Measurements from ENCODE around the gene MRPL9.
"Not testable (repeated sequence)": the region's sequence is repeated elsewhere in the genome, so short reads cannot be mapped to it uniquely, and the experiment has no call there.

The MRPL9 gene

DNA sequence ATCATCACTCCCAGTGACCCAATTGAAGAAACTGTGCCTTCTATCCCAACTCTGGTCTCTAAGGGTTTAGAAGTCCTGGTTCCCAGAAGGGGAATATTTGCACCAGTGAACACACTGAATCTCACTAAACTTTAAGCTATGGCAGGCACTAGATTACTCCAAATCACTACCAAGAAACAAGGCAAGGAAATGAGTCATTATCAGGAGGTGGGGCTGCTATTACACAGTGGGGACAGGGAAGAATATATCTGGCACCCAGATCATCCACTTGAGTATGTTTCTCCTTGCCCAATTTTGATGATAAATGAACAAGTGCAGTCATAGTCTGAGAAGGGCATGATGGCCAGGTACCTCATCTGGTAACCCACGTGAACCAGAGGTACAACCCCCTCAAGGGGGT is 7.0 kb downstream of the MRPL9 start:
- Histone ChIP-seq H3K4me3 (ENCODE audit: low read length) (no peak overlapping the region), H3K36me3 (ENCODE audit: control insufficient read depth, insufficient read depth, low read length) (no peaks in the 10 kb centered on the region), H3K27me3 (ENCODE audit: control insufficient read depth, insufficient read depth, low read length) (no peaks in the 10 kb centered on the region), H3K4me1 (ENCODE audit: control insufficient read depth, insufficient read depth, low read length) (no peaks in the 10 kb centered on the region), H3K9ac (ENCODE audit: low read length) (no peak overlapping the region), H3K9me3 (ENCODE audit: control insufficient read depth, low read length) (no peaks in the 10 kb centered on the region)

DNA sequence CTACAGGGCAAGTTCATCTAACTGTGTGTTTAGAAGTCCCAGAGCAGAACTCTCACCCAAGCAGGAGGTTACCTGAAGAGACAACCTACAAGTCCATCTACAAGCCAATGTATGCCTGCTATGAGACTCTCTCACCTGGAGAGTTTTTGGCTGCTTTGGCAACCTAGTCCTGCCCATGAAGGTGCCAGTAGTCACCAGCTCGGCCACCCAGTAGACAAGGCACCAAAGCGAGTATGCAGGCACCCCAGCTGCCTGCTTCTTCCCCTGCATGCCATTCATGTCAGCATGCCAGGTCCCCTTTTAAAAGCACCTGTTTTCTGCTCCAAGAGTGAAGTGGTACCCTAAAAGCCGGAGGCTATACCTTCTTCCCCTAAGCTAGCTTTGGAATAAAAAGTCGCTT is 21.8 kb downstream of the MRPL9 start:
- no peaks in the 10 kb centered on the region for H3K4me1 ChIP-seq (ENCODE audit: control insufficient read depth, insufficient read depth, low read length)
- H3K27me3 ChIP-seq (ENCODE audit: control insufficient read depth, insufficient read depth, low read length) = no peaks in the 10 kb centered on the region
- H3K9ac ChIP-seq (ENCODE audit: low read length) = no peak overlapping the region
- H3K9me3 ChIP-seq (ENCODE audit: control insufficient read depth, low read length) = no peaks in the 10 kb centered on the region
- H3K36me3 ChIP-seq (ENCODE audit: control insufficient read depth, insufficient read depth, low read length) = no peaks in the 10 kb centered on the region
- H3K4me3 ChIP-seq (ENCODE audit: low read length) = no peak overlapping the region

DNA sequence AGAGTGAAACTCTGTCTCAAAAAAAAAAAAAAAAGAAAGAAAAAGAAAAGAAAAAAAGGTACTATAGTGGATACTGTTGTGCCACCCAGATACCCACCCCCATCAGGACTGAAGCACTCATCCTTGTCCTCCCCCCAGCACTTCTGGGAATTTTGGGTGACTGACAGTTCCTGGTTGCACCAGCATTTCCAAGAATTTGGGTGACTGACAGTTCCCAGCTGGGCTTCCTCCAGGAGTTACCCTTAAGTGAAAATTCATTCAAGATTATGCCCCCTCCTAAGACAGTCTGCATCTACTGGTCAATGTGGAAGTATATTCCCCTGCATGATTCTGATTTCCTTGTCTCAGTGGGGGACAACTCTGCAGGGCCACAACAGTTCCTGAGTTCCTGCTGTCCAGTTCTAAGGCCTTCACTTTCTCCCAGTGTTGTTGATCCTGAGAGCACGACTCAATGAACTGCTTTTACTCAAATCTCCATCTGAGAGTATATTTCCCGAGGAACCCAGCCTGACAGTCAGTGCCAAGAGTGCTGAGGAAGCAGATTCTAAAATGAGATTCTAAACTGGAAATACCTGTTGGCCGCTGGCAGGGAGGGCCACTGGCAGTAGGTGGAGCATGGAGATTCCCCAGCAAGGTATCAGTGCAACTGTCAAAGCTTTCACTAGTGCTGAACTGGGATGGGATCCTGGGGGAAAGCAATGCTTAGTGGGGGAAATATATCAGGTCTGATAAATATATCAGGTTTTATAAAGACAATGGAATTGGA is 23.5 kb downstream of the MRPL9 start:
- no peak overlapping the region for H3K4me3 ChIP-seq (ENCODE audit: low read length)
- no peaks in the 10 kb centered on the region for H3K4me1 ChIP-seq (ENCODE audit: control insufficient read depth, insufficient read depth, low read length)

DNA sequence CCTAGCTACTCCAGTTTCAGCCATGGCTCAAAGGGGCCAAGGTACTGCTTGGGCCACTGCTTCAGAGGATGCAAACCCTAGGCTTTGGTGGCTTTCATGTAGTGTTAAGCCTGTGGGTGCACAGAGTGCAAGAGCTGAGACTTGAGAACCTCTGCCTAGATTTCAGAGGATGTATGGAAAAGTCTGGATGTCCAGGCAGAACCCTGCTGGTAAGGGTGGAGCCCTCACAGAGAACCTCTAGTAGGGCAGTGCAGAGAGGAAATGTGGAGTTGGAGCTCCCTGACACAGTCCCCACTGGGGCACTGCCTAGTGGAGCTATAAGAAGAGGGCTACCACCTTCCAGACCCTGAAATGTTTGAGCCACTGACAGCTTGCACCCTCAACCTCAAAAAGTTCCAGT is 25.8 kb downstream of the MRPL9 start:
- H3K27me3 ChIP-seq (ENCODE audit: control insufficient read depth, insufficient read depth, low read length) = no peaks in the 10 kb centered on the region
- no peaks in the 10 kb centered on the region for H3K9me3 ChIP-seq (ENCODE audit: control insufficient read depth, low read length)
- no peak overlapping the region for H3K4me3 ChIP-seq (ENCODE audit: low read length)
- H3K9ac ChIP-seq (ENCODE audit: low read length) = no peak overlapping the region
- no peaks in the 10 kb centered on the region for H3K4me1 ChIP-seq (ENCODE audit: control insufficient read depth, insufficient read depth, low read length)
- no peaks in the 10 kb centered on the region for H3K36me3 ChIP-seq (ENCODE audit: control insufficient read depth, insufficient read depth, low read length)

More for the DNA sequence above, 23.5 kb downstream of the MRPL9 start:
- no peaks in the 10 kb centered on the region for H3K9me3 ChIP-seq (ENCODE audit: control insufficient read depth, low read length)
- no peaks in the 10 kb centered on the region for H3K36me3 ChIP-seq (ENCODE audit: control insufficient read depth, insufficient read depth, low read length)
- H3K9ac ChIP-seq (ENCODE audit: low read length) = no peak overlapping the region
- H3K27me3 ChIP-seq (ENCODE audit: control insufficient read depth, insufficient read depth, low read length) = no peaks in the 10 kb centered on the region

DNA sequence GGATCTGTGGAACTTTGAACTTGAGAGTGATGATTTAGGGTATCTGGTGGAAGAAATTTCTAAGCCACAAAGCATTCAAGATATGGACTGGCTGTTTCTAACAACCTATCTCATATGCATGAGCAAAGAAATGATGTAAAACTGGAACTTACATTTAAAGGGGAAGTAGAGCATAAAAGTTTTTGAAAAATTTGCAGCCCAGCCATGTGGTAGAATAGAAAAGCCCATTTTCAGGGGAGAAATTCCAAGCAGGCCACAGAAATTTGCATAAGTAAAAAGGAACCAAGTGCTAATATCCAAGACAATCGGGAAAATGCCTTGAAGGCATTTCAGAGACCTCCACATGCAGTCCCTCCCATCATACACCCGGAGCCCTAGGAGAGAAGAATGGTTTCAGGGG is 26.3 kb downstream of the MRPL9 start:
- Histone ChIP-seq H3K9ac (ENCODE audit: low read length) (no peak overlapping the region), H3K27me3 (ENCODE audit: control insufficient read depth, insufficient read depth, low read length) (no peaks in the 10 kb centered on the region), H3K4me1 (ENCODE audit: control insufficient read depth, insufficient read depth, low read length) (no peaks in the 10 kb centered on the region), H3K4me3 (ENCODE audit: low read length) (no peak overlapping the region), H3K36me3 (ENCODE audit: control insufficient read depth, insufficient read depth, low read length) (no peaks in the 10 kb centered on the region), H3K9me3 (ENCODE audit: control insufficient read depth, low read length) (no peaks in the 10 kb centered on the region)

DNA sequence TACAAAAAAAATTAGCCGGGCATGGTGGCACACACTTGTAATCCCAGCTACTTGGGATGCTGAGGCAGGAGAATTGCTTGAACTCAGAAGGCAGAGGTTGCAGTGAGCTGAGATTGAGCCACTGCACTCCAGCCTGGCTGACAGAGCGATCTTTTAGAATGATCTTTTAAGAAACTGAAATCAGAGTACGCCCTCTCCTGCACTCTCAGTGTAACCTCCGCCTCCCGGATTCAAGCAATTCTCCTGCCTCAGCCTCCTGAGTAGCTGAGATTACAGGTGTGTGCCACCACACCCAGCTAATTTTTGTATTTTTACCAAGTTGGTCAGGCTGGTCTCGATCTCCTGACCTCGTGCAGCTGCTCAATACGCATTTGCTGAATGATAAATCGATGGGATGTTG is 29.3 kb downstream of the MRPL9 start:
- H3K4me3 ChIP-seq (ENCODE audit: low read length); H3K9ac ChIP-seq (ENCODE audit: low read length); H3K9me3 ChIP-seq (ENCODE audit: control insufficient read depth, low read length); H3K27me3 ChIP-seq (ENCODE audit: control insufficient read depth, insufficient read depth, low read length); H3K36me3 ChIP-seq (ENCODE audit: control insufficient read depth, insufficient read depth, low read length): not testable (repeated sequence)
- H3K4me1 ChIP-seq (ENCODE audit: control insufficient read depth, insufficient read depth, low read length) = peaks cover 12% of the 10 kb centered on the region

DNA sequence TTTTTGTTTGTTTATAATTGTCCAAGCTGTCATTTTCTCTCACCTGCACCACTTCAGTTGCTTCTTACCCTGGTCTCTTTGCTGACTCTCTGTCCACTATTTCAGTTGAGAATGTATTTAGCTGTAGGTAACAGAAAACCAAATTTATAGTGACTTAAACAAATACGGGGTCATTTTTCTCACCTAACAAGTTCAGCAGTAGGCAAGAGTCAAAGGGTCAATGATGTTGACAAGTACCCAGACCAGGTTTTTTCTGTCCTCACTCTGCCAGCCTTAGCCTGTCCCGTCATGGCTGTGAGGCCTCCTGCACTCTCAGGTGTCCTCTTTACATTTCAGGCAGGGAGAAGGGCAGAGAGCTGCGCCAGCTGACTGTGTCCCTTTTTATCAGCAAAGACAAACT is 30.2 kb downstream of the MRPL9 start:
- no peak overlapping the region for H3K9ac ChIP-seq (ENCODE audit: low read length)
- no peaks in the 10 kb centered on the region for H3K9me3 ChIP-seq (ENCODE audit: control insufficient read depth, low read length)
- H3K4me3 ChIP-seq (ENCODE audit: low read length) = no peak overlapping the region
- H3K4me1 ChIP-seq (ENCODE audit: control insufficient read depth, insufficient read depth, low read length) = peaks cover 14% of the 10 kb centered on the region
- peaks cover 2% of the 10 kb centered on the region for H3K27me3 ChIP-seq (ENCODE audit: control insufficient read depth, insufficient read depth, low read length)
- H3K36me3 ChIP-seq (ENCODE audit: control insufficient read depth, insufficient read depth, low read length) = no peaks in the 10 kb centered on the region

DNA sequence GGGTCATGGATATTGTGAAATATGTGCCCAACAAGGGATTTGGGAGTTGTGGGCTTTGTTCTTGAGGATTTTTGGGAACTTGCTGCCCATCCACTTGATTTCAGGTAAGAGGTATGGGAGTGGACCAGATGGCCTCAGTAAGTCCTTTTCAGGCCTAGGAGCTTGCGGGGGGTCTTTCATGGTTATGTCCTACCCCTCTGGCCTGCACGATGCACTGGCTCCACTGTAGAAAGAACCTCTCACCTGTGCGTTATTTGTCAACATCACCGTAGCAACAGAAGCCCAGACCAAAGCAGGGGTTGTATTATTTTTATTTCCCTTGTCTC is 33.4 kb downstream of the MRPL9 start:
- no peaks in the 10 kb centered on the region for H3K36me3 ChIP-seq (ENCODE audit: control insufficient read depth, insufficient read depth, low read length)
- H3K9ac ChIP-seq (ENCODE audit: low read length) = no peak overlapping the region

DNA sequence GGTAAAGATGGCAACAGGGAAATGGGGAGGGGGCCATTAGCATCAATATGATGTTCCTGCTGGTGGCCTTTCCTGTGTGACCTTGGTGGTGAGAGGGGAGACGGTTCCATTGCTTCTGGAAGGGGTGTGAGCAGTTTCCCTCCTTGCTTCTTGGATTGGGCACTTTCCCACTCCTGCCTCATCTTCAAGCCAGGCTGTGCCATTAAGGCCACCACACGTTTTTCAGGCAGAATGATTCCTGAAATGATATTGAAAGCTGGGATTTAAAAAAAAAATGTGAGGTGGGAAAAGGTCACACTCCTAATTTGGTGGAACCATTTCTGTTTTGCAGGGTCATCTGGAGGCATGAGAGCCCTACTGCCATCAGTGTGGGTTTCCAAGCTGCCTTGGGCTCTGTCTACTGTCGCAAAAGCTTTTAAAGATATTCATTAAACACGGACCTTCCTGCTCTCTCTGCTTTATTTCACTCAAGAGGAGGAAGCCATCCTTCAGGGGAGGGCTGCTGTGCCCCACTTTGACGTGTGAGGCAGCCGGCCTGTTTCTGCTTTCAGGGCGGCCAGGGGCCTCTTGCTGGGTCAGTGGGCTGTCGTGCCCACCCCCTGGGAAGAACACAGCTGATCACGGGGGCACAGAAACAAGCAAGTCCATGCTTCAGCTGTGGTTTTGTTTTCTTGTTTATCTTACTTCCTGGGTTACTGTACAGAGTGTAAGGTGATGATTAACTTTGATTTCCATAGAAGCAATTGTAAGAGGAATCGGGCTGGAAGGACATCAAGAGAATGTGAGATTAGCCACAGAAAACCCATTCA is 33.9 kb downstream of the MRPL9 start:
- Histone ChIP-seq H3K27me3 (ENCODE audit: control insufficient read depth, insufficient read depth, low read length) (peaks cover 2% of the 10 kb centered on the region), H3K9ac (ENCODE audit: low read length) (peak overlapping the region; percentile 54), H3K4me3 (ENCODE audit: low read length) (peak overlapping the region; percentile 18), H3K9me3 (ENCODE audit: control insufficient read depth, low read length) (no peaks in the 10 kb centered on the region), H3K4me1 (ENCODE audit: control insufficient read depth, insufficient read depth, low read length) (peaks cover 14% of the 10 kb centered on the region), H3K36me3 (ENCODE audit: control insufficient read depth, insufficient read depth, low read length) (no peaks in the 10 kb centered on the region)

More for the DNA sequence above, 33.4 kb downstream of the MRPL9 start:
- Histone ChIP-seq H3K9me3 (ENCODE audit: control insufficient read depth, low read length) (no peaks in the 10 kb centered on the region), H3K27me3 (ENCODE audit: control insufficient read depth, insufficient read depth, low read length) (peaks cover 2% of the 10 kb centered on the region), H3K4me3 (ENCODE audit: low read length) (peak overlapping the region; percentile 18), H3K4me1 (ENCODE audit: control insufficient read depth, insufficient read depth, low read length) (peaks cover 14% of the 10 kb centered on the region)

DNA sequence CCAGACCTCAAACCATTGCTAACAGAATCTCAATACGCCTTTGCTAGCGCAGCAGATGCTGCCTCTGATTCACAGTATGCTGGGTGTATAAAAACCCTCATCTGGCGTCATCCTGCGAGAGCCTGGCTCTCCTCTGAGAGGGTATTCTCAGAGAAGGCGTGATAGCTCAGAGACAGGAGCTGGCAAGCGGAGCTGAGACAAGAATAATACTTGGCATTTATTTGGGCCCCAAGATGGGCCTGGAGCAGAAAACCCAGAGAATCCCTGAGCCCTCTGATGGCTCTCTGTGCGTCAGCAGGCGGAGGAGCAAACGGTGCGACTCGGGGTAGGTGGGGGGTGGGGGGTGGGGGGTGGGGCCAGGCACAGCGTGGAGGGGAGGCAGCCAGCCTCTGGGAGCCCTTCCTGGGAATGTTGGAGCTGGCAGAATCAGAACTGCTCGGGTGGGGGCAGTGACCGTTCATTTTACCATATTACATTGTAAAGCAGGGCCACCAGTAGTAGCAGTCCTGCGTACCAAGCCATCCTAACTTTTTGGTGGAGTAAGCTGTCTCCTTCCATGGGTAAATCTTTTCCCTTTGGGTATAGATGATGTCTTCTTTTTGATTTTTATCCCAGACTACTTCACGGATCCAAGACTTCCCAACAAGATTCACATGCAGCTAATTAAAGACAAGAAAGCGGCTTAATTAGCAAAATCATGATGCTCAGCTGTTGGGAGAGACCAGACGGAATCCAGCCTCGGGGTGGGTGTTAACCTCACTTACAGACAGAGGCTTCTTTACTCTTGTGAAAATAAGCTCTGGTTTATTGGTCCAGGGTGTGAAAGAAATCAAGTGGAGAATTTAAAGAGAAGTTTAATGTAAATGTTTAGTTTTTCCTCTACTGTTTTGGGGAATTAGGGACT is 34.9 kb downstream of the MRPL9 start:
- Histone ChIP-seq H3K9ac (ENCODE audit: low read length) (no peak overlapping the region), H3K36me3 (ENCODE audit: control insufficient read depth, insufficient read depth, low read length) (no peaks in the 10 kb centered on the region), H3K27me3 (ENCODE audit: control insufficient read depth, insufficient read depth, low read length) (peaks cover 7% of the 10 kb centered on the region), H3K4me3 (ENCODE audit: low read length) (no peak overlapping the region), H3K4me1 (ENCODE audit: control insufficient read depth, insufficient read depth, low read length) (peaks cover 14% of the 10 kb centered on the region), H3K9me3 (ENCODE audit: control insufficient read depth, low read length) (no peaks in the 10 kb centered on the region)

DNA sequence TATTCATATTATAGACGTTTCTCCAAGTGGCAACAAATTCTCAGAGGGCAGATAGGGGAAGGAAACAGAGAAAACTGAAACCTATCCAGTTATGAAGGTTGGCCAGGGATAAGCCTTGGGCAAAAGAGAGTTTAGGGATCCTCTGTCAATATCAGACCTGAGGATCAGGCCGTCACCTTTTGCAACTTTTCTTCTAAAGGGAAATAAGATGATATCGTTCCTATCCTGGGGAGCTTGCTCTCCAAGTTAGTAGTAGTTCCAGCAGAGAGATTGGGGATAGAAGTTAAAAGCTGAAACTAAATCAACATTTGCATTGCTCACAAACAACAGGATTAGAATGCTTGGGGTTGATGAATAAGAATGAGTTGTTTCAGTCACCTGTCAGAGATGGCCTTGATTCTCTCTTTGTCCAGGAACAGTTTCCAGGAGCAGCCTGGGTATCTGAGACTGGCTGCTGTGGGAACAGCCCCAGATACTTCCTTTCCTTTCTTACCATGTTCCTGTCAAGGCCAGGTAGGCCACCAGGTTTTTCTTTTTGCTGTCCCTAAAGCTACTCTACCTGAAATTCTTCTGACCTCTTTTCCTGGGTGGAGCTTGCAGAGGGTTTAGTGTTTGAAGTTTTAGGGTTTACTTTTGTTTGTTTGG is 39.4 kb downstream of the MRPL9 start:
- Histone ChIP-seq H3K27me3 (ENCODE audit: control insufficient read depth, insufficient read depth, low read length) (peaks cover 5% of the 10 kb centered on the region), H3K9me3 (ENCODE audit: control insufficient read depth, low read length) (no peaks in the 10 kb centered on the region), H3K9ac (ENCODE audit: low read length) (no peak overlapping the region), H3K4me1 (ENCODE audit: control insufficient read depth, insufficient read depth, low read length) (peaks cover 18% of the 10 kb centered on the region), H3K4me3 (ENCODE audit: low read length) (no peak overlapping the region), H3K36me3 (ENCODE audit: control insufficient read depth, insufficient read depth, low read length) (no peaks in the 10 kb centered on the region)

All from mucosa of stomach (tissue), 1 donor.